Measurements from ENCODE around the gene TRIM54. TPM values are rescaled to one million over a fixed set of nuclear protein-coding genes. Genes with fewer than 3 reads are reported as not detected.

Gene TRIM54
- total and polyA plus RNA-seq, 9 of the 15 experiments (the other 6 are each of a cell fraction or from before 2014, with no cell fraction given), result not detected

DNA sequence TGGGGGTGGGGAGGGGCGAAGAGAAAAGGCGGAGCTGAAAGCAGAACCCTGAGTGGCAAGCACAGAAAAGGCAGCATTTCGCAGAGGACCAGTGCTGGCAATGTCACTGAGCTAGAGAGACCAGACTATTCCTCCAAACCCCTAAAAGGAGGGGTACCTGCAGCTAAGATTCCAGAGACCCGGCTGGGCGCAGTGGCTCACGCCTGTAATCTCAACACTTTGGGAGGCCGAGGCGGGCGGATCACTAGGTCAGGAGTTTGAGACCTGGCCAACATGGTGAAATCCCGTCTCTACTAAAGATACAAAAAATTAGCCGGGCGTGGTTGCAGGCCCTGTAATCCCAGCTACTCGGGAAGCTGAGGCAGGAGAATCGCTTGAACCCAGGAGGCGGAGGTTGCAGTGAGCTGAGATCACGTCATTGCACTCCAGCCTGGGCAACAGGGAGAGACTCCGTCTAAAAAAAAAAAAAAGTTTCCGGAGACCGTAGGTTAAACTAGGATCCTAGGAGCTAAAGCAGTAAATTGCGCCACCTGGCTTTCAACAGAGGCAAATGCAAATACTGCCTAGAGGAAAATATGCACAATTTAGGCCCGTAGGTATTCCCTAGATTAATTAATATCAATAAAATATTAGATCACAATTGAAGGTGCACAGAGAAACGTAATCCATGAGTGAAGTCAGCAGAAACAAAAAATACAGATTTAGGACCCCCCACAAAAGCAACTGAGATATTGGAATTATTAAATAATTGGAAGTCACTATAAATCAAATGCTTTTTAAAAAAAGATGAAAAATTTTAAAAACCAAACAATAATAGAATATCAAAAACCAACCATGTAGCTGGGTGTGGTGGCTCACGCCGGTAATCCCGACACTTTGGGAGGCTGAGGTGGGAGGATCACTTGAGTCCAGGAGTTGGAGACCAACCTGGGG lies 21.1 kb downstream of the TRIM54 start (continued):
- TF ChIP-seq, protein P1, sequence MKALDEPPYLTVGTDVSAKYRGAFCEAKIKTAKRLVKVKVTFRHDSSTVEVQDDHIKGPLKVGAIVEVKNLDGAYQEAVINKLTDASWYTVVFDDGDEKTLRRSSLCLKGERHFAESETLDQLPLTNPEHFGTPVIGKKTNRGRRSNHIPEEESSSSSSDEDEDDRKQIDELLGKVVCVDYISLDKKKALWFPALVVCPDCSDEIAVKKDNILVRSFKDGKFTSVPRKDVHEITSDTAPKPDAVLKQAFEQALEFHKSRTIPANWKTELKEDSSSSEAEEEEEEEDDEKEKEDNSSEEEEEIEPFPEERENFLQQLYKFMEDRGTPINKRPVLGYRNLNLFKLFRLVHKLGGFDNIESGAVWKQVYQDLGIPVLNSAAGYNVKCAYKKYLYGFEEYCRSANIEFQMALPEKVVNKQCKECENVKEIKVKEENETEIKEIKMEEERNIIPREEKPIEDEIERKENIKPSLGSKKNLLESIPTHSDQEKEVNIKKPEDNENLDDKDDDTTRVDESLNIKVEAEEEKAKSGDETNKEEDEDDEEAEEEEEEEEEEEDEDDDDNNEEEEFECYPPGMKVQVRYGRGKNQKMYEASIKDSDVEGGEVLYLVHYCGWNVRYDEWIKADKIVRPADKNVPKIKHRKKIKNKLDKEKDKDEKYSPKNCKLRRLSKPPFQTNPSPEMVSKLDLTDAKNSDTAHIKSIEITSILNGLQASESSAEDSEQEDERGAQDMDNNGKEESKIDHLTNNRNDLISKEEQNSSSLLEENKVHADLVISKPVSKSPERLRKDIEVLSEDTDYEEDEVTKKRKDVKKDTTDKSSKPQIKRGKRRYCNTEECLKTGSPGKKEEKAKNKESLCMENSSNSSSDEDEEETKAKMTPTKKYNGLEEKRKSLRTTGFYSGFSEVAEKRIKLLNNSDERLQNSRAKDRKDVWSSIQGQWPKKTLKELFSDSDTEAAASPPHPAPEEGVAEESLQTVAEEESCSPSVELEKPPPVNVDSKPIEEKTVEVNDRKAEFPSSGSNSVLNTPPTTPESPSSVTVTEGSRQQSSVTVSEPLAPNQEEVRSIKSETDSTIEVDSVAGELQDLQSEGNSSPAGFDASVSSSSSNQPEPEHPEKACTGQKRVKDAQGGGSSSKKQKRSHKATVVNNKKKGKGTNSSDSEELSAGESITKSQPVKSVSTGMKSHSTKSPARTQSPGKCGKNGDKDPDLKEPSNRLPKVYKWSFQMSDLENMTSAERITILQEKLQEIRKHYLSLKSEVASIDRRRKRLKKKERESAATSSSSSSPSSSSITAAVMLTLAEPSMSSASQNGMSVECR (CRISPR knock-in tag; IDR thresholded peaks at IDR 0.05), result no peak
- TF ChIP-seq, protein P2, sequence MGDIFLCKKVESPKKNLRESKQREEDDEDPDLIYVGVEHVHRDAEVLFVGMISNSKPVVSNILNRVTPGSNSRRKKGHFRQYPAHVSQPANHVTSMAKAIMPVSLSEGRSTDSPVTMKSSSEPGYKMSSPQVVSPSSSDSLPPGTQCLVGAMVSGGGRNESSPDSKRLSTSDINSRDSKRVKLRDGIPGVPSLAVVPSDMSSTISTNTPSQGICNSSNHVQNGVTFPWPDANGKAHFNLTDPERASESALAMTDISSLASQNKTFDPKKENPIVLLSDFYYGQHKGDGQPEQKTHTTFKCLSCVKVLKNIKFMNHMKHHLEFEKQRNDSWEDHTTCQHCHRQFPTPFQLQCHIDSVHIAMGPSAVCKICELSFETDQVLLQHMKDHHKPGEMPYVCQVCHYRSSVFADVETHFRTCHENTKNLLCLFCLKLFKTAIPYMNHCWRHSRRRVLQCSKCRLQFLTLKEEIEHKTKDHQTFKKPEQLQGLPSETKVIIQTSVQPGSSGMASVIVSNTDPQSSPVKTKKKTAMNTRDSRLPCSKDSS (IDR thresholded peaks at IDR 0.05; ENCODE audit: low read depth, partially characterized antibody), result no peak
- no peak for TF ChIP-seq FOXK1 (CRISPR knock-in tag; IDR thresholded peaks at IDR 0.05; ENCODE audit: borderline replicate concordance)
- no peak for TF ChIP-seq ZNF76 (CRISPR knock-in tag; IDR thresholded peaks at IDR 0.05; ENCODE audit: borderline replicate concordance)
- no peak for TF ChIP-seq KLF1 (tag; IDR thresholded peaks at IDR 0.05)
- TF ChIP-seq CEBPG (CRISPR knock-in tag; IDR thresholded peaks at IDR 0.05), result no peak
- 0 out of 4 replicates have a peak, but pooled peaks of 1 of the 2 experiments have one; percentile 28 for TF ChIP-seq CEBPG (tag; conservative IDR thresholded peaks at IDR 0.05 in 1 of 2, IDR thresholded peaks at IDR 0.05 in 1 of 2)
- TF ChIP-seq, protein P3, sequence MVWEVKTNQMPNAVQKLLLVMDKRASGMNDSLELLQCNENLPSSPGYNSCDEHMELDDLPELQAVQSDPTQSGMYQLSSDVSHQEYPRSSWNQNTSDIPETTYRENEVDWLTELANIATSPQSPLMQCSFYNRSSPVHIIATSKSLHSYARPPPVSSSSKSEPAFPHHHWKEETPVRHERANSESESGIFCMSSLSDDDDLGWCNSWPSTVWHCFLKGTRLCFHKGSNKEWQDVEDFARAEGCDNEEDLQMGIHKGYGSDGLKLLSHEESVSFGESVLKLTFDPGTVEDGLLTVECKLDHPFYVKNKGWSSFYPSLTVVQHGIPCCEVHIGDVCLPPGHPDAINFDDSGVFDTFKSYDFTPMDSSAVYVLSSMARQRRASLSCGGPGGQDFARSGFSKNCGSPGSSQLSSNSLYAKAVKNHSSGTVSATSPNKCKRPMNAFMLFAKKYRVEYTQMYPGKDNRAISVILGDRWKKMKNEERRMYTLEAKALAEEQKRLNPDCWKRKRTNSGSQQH (CRISPR knock-in tag; IDR thresholded peaks at IDR 0.05), result no peak
- 0 out of 2 replicates have a peak, but pooled peaks have one; percentile 33 for TF ChIP-seq JUND (IDR thresholded peaks at IDR 0.05; ENCODE audit: borderline replicate concordance, low read depth, low read length)
- TF ChIP-seq JUND (tag; IDR thresholded peaks at IDR 0.05; ENCODE audit: borderline replicate concordance, low read depth, low read length), result 0 out of 3 replicates have a peak, but pooled peaks have one; percentile 7
- 0 out of 2 replicates have a peak, but pooled peaks have one; percentile 53 for TF ChIP-seq SMARCA4 (IDR thresholded peaks at IDR 0.05)
- TF ChIP-seq NR1H2 (CRISPR knock-in tag; IDR thresholded peaks at IDR 0.05), result no peak
- TF ChIP-seq, protein P4, sequence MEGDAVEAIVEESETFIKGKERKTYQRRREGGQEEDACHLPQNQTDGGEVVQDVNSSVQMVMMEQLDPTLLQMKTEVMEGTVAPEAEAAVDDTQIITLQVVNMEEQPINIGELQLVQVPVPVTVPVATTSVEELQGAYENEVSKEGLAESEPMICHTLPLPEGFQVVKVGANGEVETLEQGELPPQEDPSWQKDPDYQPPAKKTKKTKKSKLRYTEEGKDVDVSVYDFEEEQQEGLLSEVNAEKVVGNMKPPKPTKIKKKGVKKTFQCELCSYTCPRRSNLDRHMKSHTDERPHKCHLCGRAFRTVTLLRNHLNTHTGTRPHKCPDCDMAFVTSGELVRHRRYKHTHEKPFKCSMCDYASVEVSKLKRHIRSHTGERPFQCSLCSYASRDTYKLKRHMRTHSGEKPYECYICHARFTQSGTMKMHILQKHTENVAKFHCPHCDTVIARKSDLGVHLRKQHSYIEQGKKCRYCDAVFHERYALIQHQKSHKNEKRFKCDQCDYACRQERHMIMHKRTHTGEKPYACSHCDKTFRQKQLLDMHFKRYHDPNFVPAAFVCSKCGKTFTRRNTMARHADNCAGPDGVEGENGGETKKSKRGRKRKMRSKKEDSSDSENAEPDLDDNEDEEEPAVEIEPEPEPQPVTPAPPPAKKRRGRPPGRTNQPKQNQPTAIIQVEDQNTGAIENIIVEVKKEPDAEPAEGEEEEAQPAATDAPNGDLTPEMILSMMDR (IDR thresholded peaks at IDR 0.05 in 2 of 3, conservative IDR thresholded peaks at IDR 0.05 in 1 of 3; ENCODE audit: insufficient read depth in 2 of 3, low read depth in 1 of 3, low read length in 3 of 3), result peak; percentile 80 to 93 (median 85)
- no peak for TF ChIP-seq SRSF1 (IDR thresholded peaks at IDR 0.05; ENCODE audit: low read depth, low read length)
- TF ChIP-seq ZNF134 (CRISPR knock-in tag; conservative IDR thresholded peaks at IDR 0.05), result no peak
- TF ChIP-seq HDAC8 (tag; IDR thresholded peaks at IDR 0.05), result no peak
